Smooth muscle cell (in vitro differentiated cells): Measurements from ENCODE around the gene PPFIBP1. TPM values are rescaled to one million over a fixed set of nuclear protein-coding genes. Genes with fewer than 3 reads are reported as not detected.
A peak's percentile ranks its signal among the peaks of the same experiment; 100 is the strongest.
"Not testable (repeated sequence)": the region's sequence is repeated elsewhere in the genome, so short reads cannot be mapped to it uniquely, and the experiment has no call there.

Experiments
- DNase-seq: peaks from one replicate; lab custom pipeline; 2025; ENCODE audit not compliant: unreplicated experiment; lab: John Stamatoyannopoulos, UW
- H2AFZ ChIP-seq: fragments of 200-600 bp; sonication (generic); 2 replicates; pipeline ENCODE4 v1.6.0; 2016; ENCODE audit warnings: antibody characterized with exemption, low read depth, mild to moderate bottlenecking
- H3F3A ChIP-seq: fragments of 200-600 bp; sonication (generic); 2 replicates; pipeline ENCODE4 v1.6.0; 2017; ENCODE audit warnings: antibody characterized with exemption, low read depth
- H3K27ac ChIP-seq: fragments of 200-600 bp; sonication (generic); 2 replicates; pipeline ENCODE4 v1.5.1; 2016; ENCODE audit warnings: low read depth, mild to moderate bottlenecking
- H3K27me3 ChIP-seq: fragments of 200-600 bp; sonication (generic); 2 replicates; pipeline ENCODE4 v1.6.1; 2016; ENCODE audit warnings: low read depth, mild to moderate bottlenecking
- H3K36me3 ChIP-seq: fragments of 200-600 bp; sonication (generic); 2 replicates; pipeline ENCODE4 v1.5.1; 2016; ENCODE audit warnings: low read depth
- H3K4me1 ChIP-seq: fragments of 200-600 bp; sonication (generic); 2 replicates; pipeline ENCODE4 v1.5.1; 2016; ENCODE audit warnings: low read depth
- H3K4me2 ChIP-seq: fragments of 200-600 bp; sonication (generic); 2 replicates; pipeline ENCODE4 v1.6.0; 2016; ENCODE audit warnings: mild to moderate bottlenecking
- H3K4me3 ChIP-seq: fragments of 200-600 bp; sonication (generic); 2 replicates; pipeline ENCODE4 v1.5.1; 2016; ENCODE audit warnings: mild to moderate bottlenecking
- H3K79me2 ChIP-seq: fragments of 200-600 bp; sonication (generic); 2 replicates; pipeline ENCODE4 v1.6.0; 2016; ENCODE audit warnings: low read depth, mild to moderate bottlenecking
- H3K9ac ChIP-seq: fragments of 200-600 bp; sonication (generic); 2 replicates; pipeline ENCODE4 v1.6.0; 2016; ENCODE audit warnings: low read depth
- H3K9me3 ChIP-seq: fragments of 200-600 bp; sonication (generic); replicated peaks from 2 replicates; pipeline ENCODE4 v1.5.1; 2016; ENCODE audit warnings: low read depth
- H4K20me1 ChIP-seq: fragments of 200-600 bp; sonication (generic); 2 replicates; pipeline ENCODE4 v1.6.0; 2016; ENCODE audit warnings: low read depth
- WGBS: methylation state at CpG from one replicate; pipeline ENCODE4 v1.1.7; 2016; ENCODE audit warnings: low lambda C conversion rate; 5-methylcytosine and 5-hydroxymethylcytosine counted together
- polyA plus RNA-seq: library from polyadenylated mRNA; unstranded; fragments of >200 nt; fragmentation: Nextera tagmentation; extraction: Ambion mirVana; gene quantifications from 2 replicates; pipeline ENCODE4 v1.2.1, GENCODE V29; 2016
- total RNA-seq: library from RNA; depleted of rRNA; stranded (reverse); fragments of >200 nt; gene quantifications from 2 replicates; pipeline ENCODE4 v1.2.3, GENCODE V29; 2014
- TF ChIP-seq, protein P1 (sequence below): fragments of 200-600 bp; sonication (generic); IDR thresholded peaks from 2 replicates; pipeline ENCODE4 v1.5.1; 2017; ENCODE audit warnings: borderline replicate concordance, mild to moderate bottlenecking, antibody characterized with exemption; ENCODE audit not compliant: insufficient read depth, poor library complexity, severe bottlenecking

PPFIBP1 gene
- total and polyA plus RNA-seq, 2 experiments from 2014 or later = 45.7 to 150 TPM

DNA sequence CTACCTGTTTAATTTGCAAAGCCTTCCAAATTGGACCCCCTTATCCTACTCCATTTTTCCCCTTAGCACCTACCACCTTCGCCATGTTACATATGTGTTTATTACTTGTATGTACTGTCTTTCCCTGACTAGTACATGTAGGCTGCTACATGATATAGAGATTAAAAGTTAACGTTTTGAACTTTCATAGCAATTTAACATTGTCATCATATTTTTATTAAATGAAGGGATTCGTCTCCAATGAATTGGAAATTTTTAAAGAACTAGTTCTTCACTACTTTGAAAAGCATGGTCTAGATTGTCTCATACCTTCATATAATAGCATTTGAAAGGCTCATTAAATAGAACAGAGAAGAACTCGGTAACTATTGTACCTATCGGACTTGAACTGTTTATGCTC lies 107.4 kb downstream of the PPFIBP1 start:
- DNase-seq = no peak
- no peaks in the 10 kb centered on the region for H3F3A ChIP-seq
- H3K4me3 ChIP-seq = no peak overlapping the region
- 89% methylated on average over 5 of the region's 5 CpGs for WGBS
- H3K9ac ChIP-seq = no peak overlapping the region
- H4K20me1 ChIP-seq = peaks cover 4% of the 10 kb centered on the region
- H3K4me2 ChIP-seq = no peak overlapping the region
- no peaks in the 10 kb centered on the region for H3K9me3 ChIP-seq
- no peaks in the 10 kb centered on the region for H3K36me3 ChIP-seq
- no peaks in the 10 kb centered on the region for H3K4me1 ChIP-seq
- H3K79me2 ChIP-seq = peaks cover 78% of the 10 kb centered on the region
- no peak overlapping the region for H2AFZ ChIP-seq
- TF ChIP-seq, protein P1, sequence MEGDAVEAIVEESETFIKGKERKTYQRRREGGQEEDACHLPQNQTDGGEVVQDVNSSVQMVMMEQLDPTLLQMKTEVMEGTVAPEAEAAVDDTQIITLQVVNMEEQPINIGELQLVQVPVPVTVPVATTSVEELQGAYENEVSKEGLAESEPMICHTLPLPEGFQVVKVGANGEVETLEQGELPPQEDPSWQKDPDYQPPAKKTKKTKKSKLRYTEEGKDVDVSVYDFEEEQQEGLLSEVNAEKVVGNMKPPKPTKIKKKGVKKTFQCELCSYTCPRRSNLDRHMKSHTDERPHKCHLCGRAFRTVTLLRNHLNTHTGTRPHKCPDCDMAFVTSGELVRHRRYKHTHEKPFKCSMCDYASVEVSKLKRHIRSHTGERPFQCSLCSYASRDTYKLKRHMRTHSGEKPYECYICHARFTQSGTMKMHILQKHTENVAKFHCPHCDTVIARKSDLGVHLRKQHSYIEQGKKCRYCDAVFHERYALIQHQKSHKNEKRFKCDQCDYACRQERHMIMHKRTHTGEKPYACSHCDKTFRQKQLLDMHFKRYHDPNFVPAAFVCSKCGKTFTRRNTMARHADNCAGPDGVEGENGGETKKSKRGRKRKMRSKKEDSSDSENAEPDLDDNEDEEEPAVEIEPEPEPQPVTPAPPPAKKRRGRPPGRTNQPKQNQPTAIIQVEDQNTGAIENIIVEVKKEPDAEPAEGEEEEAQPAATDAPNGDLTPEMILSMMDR = no peak
- no peak overlapping the region for H3K27ac ChIP-seq
- H3K27me3 ChIP-seq = no peaks in the 10 kb centered on the region

DNA sequence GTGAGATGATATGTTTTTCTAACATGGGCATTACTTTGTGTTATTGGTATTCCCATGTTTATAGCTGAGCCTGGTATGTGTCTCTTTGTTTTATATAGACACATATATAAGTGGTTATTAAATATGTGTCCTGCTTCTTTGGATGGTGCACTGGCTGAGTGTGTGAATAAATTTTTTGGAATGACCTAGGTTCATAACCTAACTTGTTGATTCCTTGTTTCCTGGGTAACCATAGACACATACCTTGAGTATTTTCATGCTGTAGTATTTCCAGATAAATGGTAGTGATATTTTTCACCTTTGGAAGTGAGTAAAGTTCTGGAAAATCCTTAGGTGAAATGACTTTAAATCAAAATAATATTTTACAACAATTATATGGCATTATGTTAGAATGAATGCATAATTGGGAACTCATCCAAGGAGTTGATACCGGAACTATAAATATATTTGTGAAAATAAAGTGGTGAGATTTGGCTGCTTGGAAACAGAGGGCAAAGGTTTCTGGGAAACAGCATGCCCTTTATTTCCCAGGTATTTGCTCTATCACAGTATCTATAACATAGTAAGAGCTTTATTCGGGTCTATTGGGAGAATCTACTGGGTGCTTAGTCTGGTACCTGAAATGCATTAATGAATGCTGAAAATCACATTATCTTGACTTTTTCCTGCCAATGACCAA lies 107.9 kb downstream of the PPFIBP1 start:
- Histone ChIP-seq H3K4me1 (no peaks in the 10 kb centered on the region), H3K79me2 (peaks cover 73% of the 10 kb centered on the region), H2AFZ (no peak overlapping the region), H3K4me3 (no peak overlapping the region), H3K4me2 (no peak overlapping the region), H3F3A (no peaks in the 10 kb centered on the region), H3K9me3 (no peaks in the 10 kb centered on the region), H3K9ac (no peak overlapping the region), H3K27ac (no peak overlapping the region), H4K20me1 (peaks cover 4% of the 10 kb centered on the region), H3K36me3 (no peaks in the 10 kb centered on the region), H3K27me3 (no peaks in the 10 kb centered on the region)
- WGBS = 97% methylated on average over 2 of the region's 2 CpGs
- TF ChIP-seq, protein P1 = no peak
- no peak for DNase-seq

GRCh38 chr12:27635349-27635972 lies 111.5 kb downstream of the PPFIBP1 start:
- H3K79me2 ChIP-seq = peaks cover 49% of the 10 kb centered on the region
- no peak overlapping the region for H3K9ac ChIP-seq
- 77% methylated on average over 7 of the region's 7 CpGs for whole genome bisulfite sequencing
- H3K4me1 ChIP-seq = no peaks in the 10 kb centered on the region
- peaks cover 4% of the 10 kb centered on the region for H4K20me1 ChIP-seq
- H3K4me3 ChIP-seq = no peak overlapping the region
- H3K36me3 ChIP-seq = no peaks in the 10 kb centered on the region
- no peak overlapping the region for H3K27ac ChIP-seq
- H3K4me2 ChIP-seq = no peak overlapping the region
- no peaks in the 10 kb centered on the region for H3K27me3 ChIP-seq
- TF ChIP-seq, protein P1 = peak; percentile 65
- H2AFZ ChIP-seq = no peak overlapping the region
- DNase-seq = no peak
- H3K9me3 ChIP-seq = no peaks in the 10 kb centered on the region
- H3F3A ChIP-seq = no peaks in the 10 kb centered on the region

DNA sequence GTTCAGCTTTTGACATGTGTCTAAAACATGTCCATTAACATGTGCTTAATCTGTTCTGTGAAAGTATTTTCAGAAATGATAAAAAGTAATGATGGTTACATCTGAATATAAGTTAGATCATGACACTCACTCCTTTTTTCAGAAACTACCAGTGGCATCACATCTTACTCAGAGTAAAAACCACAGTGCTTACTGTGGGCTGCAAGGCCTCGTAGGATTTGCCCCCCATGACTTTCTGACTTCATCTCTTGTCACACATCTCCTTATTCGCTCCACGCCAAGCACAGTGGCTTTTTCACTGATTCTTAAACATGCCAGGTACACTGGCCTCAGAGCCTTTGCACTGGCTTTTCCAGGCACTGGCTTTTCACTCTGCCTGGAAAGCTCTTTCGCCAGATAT lies 112.6 kb downstream of the PPFIBP1 start:
- H3K79me2 ChIP-seq = peaks cover 44% of the 10 kb centered on the region

More for the DNA sequence above, 112.6 kb downstream of the PPFIBP1 start:
- not testable (repeated sequence) for H3F3A ChIP-seq, H3K27me3 ChIP-seq, H3K4me2 ChIP-seq, H3K27ac ChIP-seq, H3K9ac ChIP-seq, H4K20me1 ChIP-seq, H3K9me3 ChIP-seq, DNase-seq, H3K36me3 ChIP-seq, H3K4me3 ChIP-seq, H3K4me1 ChIP-seq, H2AFZ ChIP-seq
- WGBS = 88% methylated on average over 4 of the region's 4 CpGs
